GM13976 (cell line): Measurements from ENCODE around the gene C1orf56.

Experiments used
- DNase-seq: peaks from one replicate; pipeline ENCODE4 v3.0.0; 2012; ENCODE audit warnings: low spot score
- CTCF ChIP-seq: IDR thresholded peaks from 2 replicates; pipeline ENCODE4 v1.5.1; 2012; ENCODE audit warnings: borderline replicate concordance, mild to moderate bottlenecking; ENCODE audit not compliant: insufficient read depth; ENCODE audit errors: extremely low read depth, missing control alignments, control extremely low read depth
- in situ Hi-C: fragments of 300-500 bp; cut with MboI; formaldehyde crosslinking; loops from one replicate; pipeline ENCODE4 v1.12.0; 2022; ENCODE audit warnings: low sequenced_read_pairs, mixed read lengths, inconsistent platforms; ENCODE audit not compliant: unreplicated experiment

C1orf56 gene

GRCh38 chr1:151047591-151047924, at the start of gene C1orf56:
TSS of gene C1orf56 (plus strand) at chr1:151047751. CDS start at chr1:151047848, 97 bp downstream.
- in situ Hi-C loops, result no loop called here
- no peak for TF ChIP-seq CTCF
- peak; percentile 90 for DNase-seq

DNA sequence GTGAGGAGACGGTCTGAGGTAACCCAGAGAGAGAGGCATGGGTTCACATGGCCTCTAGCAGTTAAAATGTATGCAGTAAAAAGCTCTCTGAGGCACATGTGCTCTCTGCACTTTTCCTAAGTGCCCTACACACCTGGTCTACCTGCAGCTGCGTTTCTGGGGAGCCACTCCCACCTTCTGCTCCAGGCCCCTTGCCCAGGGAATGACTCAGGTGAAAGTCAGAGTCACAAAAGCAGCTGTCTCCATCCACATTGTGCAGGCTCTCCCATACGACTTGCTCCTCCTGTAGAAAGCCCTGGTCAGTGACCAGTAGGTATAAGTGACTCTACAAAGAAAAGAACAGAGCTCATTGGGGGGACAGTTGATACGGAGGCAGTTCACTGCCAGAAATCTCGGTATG, 49.6 kb upstream of the C1orf56 start:
- in situ Hi-C loops, result no loop called here
- no peak for TF ChIP-seq CTCF
- no peak for DNase-seq

- TF ChIP-seq CTCF, result no peak
- no peak for DNase-seq
- in situ Hi-C loops, result no loop called here
Observed at GRCh38 chr1:150999051-150999674, 48.4 kb upstream of the C1orf56 start.

DNA sequence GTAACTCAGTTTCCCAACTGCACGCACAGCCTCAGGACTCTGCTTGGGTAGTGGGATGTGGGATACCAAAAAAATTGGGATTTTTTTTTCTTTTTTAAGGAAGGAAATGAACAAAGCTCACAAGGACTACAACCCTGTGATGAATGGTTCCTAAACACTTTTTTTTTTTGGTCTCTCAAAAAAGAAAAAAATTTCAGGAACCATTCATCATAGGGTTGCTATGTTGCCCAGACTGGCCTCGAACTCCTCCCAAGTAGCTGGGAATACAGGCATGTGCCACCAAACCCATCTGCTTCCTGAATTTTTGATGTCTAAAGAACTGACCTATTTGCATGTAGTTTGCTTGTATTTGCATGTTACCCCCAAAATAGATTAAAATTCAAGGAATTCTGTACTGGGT, 47.6 kb upstream of the C1orf56 start:
- no peak for DNase-seq
- no peak for TF ChIP-seq CTCF
- in situ Hi-C loops, result no loop called here

- in situ Hi-C loops, result no loop called here
- no peak for DNase-seq
- no peak for TF ChIP-seq CTCF
Observed at GRCh38 chr1:151000408-151000807, 47.1 kb upstream of the C1orf56 start.

DNA sequence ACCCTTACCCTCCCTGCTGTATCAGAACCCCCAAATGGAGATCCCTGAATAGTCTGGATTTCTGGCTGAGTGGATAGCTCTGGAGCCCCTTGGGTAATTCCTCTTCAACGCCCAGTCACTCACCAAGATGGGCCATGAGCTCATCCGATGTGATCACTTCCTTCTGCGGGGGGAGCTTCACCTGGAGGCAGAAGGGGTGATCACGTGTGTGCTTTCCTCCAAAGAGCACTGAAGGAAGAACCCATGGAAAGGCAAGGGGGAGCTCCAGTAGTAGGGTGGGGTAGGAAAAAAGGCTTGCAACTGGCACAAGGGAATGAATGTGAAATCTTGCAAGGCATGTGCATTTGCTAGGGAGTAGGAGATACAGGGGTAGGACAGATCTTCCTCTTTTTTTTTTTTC, 45.9 kb upstream of the C1orf56 start:
- no peak for TF ChIP-seq CTCF
- in situ Hi-C loops, result no loop called here
- DNase-seq, result no peak
